T-helper 1 cell treated with Interleukin-12 subunit alpha and Interleukin-12 subunit beta and Interleukin-4 antibody, amounts not matched to agents 30 μg/mL and 1 μg/mL, for 36 hours (primary cell): ENCODE data around the gene ASPSCR1.

Experiments used
- H3K27ac Mint-ChIP-seq: one replicate; pipeline ENCODE4 v1.8.0; 2021; ENCODE audit warnings: mild to moderate bottlenecking, mixed read lengths
- H3K27me3 Mint-ChIP-seq: one replicate; pipeline ENCODE4 v1.8.0; 2021; ENCODE audit warnings: low read depth, mixed read lengths
- H3K36me3 Mint-ChIP-seq: one replicate; pipeline ENCODE4 v1.8.0; 2021; ENCODE audit warnings: low read depth, mixed read lengths
- H3K4me1 Mint-ChIP-seq: one replicate; pipeline ENCODE4 v1.8.0; 2021; ENCODE audit warnings: low read depth, mixed read lengths
- H3K4me3 Mint-ChIP-seq: one replicate; pipeline ENCODE4 v1.8.0; 2021; ENCODE audit warnings: mild to moderate bottlenecking, moderate library complexity, mixed read lengths
- H3K9me3 Mint-ChIP-seq: one replicate; pipeline ENCODE4 v1.8.0; 2021; ENCODE audit warnings: mixed read lengths

ASPSCR1 gene

DNA sequence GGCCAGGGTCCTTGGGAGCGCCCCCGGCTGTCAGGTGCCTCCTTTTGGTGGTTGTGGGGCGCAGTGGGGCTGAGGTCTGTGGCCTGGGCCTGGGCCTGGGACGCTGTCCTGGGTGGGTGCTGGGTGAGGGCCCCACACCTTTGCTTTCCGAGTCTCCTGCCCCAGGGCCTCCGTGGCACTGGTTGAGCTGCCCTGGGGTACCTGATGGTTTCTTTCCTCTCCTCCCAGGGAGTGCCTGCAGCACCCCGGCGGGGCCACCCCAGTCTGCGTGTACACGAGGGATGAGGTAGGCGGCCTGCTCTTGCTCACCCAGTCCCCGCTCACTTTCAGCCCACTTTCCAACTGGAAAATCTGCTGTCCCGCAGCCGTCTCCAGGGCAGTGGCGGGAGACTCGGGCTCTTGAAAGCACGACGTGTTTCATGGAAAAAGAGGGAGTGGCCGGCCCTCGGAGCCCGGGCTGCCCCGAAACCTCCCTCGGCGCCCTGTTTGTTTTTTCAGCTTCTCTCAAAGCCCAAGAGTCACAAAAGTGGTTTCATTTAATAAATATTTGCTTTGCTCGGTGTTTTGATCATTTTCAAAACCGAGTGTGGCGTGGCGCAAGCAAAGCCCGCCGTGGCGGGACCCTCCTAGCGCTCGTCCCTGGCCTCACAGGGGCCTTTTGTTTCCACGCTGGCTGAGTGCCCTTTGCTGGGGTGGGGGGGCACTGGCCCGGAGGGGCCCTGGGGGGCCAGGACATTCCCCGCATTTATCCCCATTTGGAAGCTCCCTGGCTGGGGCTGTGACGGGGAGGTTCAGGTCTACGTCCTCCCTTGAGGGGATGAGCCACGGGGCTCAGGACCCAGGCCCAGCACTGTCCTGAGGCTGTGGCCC lies 17.4 kb downstream of the ASPSCR1 start:
- no peak overlapping the region for H3K27ac Mint-ChIP-seq

DNA sequence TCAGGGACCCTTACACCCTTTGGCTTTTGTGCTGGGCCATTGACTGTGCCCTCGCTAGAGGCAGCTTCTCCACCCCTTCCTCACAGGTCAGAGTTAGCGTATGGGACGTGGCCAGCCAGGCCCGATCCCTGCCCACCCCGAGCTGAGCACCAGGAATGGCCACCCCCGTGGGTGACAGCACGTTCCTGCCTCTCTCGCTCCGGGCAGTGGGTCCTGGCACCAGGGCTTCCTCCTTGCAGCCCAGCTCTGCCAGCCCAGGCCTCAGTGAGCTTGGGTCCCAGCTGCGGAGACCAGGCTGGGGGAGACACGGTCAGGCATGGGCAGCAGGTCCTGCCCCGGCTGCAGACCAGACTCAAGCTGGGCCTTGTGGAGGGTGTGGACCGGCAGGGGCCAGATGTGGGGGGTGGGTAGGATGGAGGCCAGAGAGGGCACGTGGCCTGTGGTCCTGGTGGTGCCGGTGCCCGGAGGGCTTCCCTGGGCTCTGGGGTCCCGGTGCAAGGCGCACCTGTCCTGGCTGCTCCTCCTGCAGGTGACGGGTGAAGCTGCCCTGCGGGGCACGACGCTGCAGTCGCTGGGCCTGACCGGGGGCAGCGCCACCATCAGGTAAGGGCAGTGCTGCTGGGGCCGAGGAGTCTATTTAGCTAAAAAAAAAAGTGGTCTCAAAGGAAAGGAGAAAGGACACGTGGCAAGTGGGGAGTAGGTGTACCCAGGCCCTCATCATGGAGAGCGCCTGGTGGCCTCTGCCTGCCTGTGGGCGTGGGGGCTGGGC lies 18.2 kb downstream of the ASPSCR1 start:
- H3K27ac Mint-ChIP-seq: no peak overlapping the region
- H3K9me3 Mint-ChIP-seq: no peaks in the 10 kb centered on the region
- no peak overlapping the region for H3K4me3 Mint-ChIP-seq
- H3K4me1 Mint-ChIP-seq: no peaks in the 10 kb centered on the region
- H3K27me3 Mint-ChIP-seq: no peaks in the 10 kb centered on the region
- no peaks in the 10 kb centered on the region for H3K36me3 Mint-ChIP-seq

More for the DNA sequence above, 17.4 kb downstream of the ASPSCR1 start:
- Mint-ChIP-seq H3K27me3 (no peaks in the 10 kb centered on the region), H3K36me3 (no peaks in the 10 kb centered on the region), H3K4me3 (no peak overlapping the region), H3K9me3 (no peaks in the 10 kb centered on the region), H3K4me1 (no peaks in the 10 kb centered on the region)

DNA sequence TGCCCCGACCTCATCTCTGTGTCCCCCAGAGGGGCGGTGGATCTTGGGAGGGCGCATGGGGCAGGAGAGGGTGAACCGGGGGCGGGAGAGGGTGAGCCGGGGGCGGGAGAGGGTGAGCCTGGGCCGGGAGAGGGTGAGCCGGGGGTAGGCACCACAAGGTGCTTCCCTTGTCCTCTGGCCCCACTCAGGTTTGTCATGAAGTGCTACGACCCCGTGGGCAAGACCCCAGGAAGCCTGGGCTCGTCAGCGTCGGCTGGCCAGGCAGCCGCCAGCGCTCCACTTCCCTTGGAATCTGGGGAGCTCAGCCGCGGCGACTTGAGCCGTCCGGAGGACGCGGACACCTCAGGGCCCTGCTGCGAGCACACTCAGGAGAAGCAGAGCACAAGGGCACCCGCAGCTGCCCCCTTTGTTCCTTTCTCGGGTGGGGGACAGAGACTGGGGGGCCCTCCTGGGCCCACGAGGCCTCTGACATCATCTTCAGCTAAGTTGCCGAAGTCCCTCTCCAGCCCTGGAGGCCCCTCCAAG lies 18.9 kb downstream of the ASPSCR1 start:
- no peaks in the 10 kb centered on the region for H3K36me3 Mint-ChIP-seq
- H3K27ac Mint-ChIP-seq: no peak overlapping the region
- no peak overlapping the region for H3K4me3 Mint-ChIP-seq
- no peaks in the 10 kb centered on the region for H3K27me3 Mint-ChIP-seq
- no peaks in the 10 kb centered on the region for H3K4me1 Mint-ChIP-seq
- H3K9me3 Mint-ChIP-seq: no peaks in the 10 kb centered on the region

DNA sequence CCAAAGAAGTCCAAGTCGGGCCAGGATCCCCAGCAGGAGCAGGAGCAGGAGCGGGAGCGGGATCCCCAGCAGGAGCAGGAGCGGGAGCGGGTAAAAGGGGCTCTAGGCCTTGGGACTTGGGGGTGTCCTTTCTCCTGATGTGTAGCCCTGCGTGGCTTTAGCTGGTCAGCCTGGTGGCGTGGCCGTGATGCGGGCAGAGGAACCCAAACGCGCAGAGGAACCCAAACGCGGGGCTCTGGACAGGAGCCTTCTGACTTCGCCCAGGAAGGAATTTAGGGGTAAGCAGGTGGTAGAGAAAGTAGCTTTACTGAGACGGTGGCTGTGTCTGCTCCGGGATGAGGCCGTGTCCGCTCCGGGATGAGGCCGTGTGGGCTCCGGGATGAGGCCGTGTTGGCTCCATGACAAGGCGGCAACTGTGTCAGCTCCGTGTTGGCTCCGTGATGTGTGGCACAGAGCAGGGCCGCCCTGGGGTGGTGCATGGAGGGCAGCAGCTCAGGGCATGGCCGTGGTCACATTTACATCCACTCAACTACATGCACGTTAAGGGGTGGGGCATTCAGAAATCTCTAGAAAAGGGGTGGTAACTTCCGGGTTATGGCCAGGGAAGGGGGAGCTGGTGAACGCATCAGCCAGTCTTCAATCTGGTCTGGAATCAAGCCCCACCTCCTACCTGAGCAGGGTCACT lies 19.5 kb downstream of the ASPSCR1 start:
- H3K4me1 Mint-ChIP-seq: no peaks in the 10 kb centered on the region
- H3K9me3 Mint-ChIP-seq: no peaks in the 10 kb centered on the region
- H3K4me3 Mint-ChIP-seq: no peak overlapping the region
- no peaks in the 10 kb centered on the region for H3K27me3 Mint-ChIP-seq
- H3K36me3 Mint-ChIP-seq: no peaks in the 10 kb centered on the region
- no peak overlapping the region for H3K27ac Mint-ChIP-seq

DNA sequence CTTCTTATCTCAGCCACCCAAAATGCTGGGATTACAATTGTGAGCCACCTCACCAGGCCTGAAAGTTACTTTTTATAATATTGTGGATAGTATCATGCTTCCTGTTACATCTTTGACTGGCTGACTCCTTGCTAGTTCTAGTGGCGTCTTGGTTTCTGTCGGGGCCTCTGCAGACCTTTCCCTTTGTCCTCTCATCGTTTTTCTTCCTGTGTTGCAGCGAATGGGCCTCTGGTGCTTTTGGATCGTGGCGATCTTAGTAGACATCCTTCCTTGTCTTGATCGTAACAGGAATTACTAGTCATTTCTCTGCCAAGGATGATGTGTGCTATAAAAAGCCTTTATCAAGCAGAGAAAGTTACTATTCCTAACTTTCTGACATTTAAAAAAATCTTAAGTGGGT lies 20.8 kb downstream of the ASPSCR1 start:
- Mint-ChIP-seq H3K36me3 (no peaks in the 10 kb centered on the region), H3K9me3 (no peaks in the 10 kb centered on the region), H3K4me3 (no peak overlapping the region), H3K27ac (no peak overlapping the region), H3K4me1 (no peaks in the 10 kb centered on the region), H3K27me3 (no peaks in the 10 kb centered on the region)

DNA sequence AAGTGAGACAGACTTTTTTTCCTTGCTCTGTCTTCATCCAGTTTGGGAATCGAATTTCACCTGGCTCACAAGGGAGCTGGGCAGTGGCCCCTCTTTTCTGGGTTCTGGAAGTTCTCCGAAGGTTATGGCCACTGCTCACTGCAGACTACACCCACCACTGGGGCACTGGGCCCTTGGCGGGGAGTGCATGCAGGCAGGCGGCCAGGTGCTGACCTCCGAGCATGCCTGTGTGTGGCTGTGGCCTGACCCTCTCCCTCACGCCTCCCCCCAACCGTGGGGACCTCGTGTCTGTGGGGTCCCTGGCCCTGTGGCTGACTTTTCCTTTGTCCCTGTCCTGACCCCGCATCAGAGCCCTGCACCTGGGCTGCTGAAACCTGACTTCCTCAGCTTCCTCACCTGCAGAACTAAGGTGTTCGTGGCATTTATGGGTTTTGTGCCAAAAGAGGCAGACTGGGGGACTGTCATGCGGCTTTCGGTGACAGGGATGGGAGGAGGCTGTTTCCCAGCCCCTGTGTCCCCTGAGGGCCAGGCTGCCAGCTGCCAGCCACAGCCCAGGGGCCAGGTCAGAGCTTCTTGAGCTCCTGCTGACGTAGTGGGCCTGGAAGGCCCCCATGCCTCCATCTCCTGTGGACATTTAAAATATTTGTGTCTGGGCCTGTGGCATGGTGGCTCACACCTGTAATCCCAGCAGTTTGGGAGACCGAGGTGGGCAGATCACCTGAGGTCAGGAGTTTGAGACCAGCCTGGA lies 21.4 kb downstream of the ASPSCR1 start:
- Mint-ChIP-seq H3K9me3 (no peaks in the 10 kb centered on the region), H3K27me3 (no peaks in the 10 kb centered on the region), H3K4me3 (no peak overlapping the region), H3K4me1 (no peaks in the 10 kb centered on the region), H3K36me3 (no peaks in the 10 kb centered on the region), H3K27ac (no peak overlapping the region)

DNA sequence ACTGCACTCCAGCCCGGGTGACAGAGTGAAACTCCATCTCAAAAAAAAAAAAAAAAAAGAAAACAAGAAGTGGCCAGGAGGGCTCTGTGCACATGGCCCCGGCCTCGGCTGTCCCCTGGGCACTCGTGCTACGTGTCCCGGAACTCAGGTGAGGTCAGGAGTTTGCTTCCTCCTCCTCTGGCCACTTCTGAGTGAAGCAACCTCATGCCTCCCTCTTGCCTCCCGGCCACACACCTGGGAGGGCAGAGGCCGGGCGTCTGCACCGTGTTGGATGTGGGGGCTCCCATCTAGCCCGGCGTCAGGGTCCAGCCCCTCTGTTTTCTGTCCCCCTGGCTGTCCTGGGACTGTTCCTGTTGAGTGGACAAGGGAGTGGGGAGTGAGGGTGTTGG lies 22.2 kb downstream of the ASPSCR1 start:
- Mint-ChIP-seq H3K27ac (no peak overlapping the region), H3K9me3 (no peaks in the 10 kb centered on the region), H3K4me3 (no peak overlapping the region), H3K4me1 (no peaks in the 10 kb centered on the region), H3K36me3 (no peaks in the 10 kb centered on the region), H3K27me3 (no peaks in the 10 kb centered on the region)

DNA sequence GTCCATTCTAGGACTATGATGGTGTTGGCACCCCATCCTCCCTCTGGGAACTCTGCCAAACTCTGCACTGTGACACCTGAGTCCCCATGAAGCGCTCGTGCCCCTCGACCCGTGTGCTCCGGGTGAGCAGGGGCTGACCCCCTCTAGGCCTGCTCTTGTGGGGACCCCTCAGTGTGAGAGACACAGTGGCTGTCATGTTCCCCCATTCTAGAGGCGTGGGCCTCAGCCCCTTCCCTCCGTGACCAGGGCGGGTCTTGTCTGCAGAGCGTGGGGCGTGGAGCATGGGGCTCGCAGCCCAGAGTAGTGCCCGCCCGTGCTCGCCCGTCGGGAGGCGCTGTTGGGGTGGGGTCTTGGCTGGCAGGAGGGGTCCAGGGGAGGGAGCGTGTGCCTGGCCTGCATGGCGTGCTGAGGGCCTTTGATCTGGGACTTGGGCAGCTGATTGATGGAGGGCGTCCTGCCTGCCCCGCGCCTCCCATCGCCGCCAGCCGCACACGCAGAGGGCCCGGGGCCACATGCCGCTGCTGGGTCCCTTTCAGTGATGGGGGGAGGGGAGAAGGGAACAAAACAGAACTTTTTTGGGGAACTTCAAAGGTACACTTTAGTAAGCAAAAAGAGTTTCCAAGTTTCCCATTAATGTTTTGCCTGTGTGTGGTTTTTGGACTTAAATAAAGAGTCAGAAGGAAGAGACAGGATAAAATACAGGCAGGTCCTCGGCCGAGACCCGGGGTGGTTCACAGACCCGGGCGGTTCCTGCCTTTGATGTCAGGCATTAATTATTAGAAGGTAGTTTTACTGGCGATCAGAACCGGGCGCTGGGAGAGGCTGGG lies 22.8 kb downstream of the ASPSCR1 start:
- no peaks in the 10 kb centered on the region for H3K9me3 Mint-ChIP-seq
- H3K4me3 Mint-ChIP-seq: no peak overlapping the region
- H3K27ac Mint-ChIP-seq: no peak overlapping the region
- no peaks in the 10 kb centered on the region for H3K4me1 Mint-ChIP-seq
- no peaks in the 10 kb centered on the region for H3K27me3 Mint-ChIP-seq
- H3K36me3 Mint-ChIP-seq: no peaks in the 10 kb centered on the region

DNA sequence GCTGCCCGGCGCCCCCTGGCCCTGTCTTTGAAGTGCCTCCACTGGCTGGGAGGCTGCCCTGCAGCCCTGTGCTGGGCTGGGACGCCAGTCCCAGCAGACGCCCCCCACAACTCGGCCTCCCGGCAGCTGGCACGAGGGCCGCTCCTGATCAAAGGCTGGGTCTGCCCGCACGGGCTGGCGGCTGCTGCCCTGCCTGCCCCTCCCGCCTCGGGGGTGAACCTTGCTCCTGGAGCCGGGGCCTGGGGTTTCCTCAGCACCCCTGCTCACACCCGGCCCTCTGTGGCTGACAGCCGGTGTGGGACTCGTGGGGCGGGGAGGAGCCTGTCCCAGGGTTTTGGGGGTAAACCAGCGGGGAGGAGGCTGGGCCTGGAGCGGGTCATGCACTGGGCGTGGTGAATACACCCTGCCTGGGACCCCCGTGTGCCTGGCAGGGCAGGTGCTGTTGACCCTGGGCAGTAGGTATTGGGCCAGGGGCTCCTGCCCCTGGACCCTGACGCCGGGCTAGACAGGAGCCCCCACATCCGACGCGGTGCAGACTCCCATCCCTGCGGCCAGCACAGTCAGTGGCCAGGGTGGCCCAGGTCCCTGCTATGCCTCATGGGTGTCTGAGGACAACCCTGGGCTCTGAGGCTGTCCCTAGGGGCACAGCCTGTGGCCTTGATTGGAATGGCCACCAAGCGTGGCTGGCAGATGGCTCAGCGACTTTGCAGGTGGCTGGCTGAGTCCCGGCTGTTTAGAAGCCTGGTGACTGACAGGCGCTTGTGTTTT lies 23.6 kb downstream of the ASPSCR1 start:
- no peaks in the 10 kb centered on the region for H3K36me3 Mint-ChIP-seq
- no peaks in the 10 kb centered on the region for H3K27me3 Mint-ChIP-seq
- H3K9me3 Mint-ChIP-seq: no peaks in the 10 kb centered on the region
- no peak overlapping the region for H3K27ac Mint-ChIP-seq
- no peaks in the 10 kb centered on the region for H3K4me1 Mint-ChIP-seq
- no peak overlapping the region for H3K4me3 Mint-ChIP-seq

DNA sequence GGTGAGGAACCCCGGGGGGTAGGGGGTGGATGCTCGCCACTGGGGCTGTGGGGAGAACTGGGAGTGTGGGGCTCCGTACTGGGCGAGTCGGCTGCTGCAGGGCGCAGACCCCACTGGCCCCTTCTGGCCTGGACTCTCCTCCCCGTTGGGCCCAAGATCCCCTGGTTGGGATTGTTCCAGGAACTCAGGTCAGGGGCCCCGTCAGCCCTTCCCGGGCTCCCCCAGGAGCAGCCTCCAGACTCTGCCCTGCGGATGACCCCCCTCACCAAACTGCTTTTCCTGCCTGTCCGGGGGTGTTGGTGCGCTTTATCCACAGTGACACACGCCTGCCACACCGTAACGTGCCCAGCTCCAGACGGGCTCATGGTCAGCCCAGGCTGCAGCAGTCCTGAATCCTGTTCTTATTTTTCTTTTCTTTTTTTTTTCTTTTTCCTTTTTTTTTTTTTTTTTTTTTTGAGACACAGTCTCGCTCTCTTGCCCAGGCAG lies 24.2 kb downstream of the ASPSCR1 start:
- H3K4me1 Mint-ChIP-seq: no peaks in the 10 kb centered on the region
- no peak overlapping the region for H3K27ac Mint-ChIP-seq
- H3K9me3 Mint-ChIP-seq: no peaks in the 10 kb centered on the region
- no peaks in the 10 kb centered on the region for H3K36me3 Mint-ChIP-seq
- H3K4me3 Mint-ChIP-seq: no peak overlapping the region
- no peaks in the 10 kb centered on the region for H3K27me3 Mint-ChIP-seq

DNA sequence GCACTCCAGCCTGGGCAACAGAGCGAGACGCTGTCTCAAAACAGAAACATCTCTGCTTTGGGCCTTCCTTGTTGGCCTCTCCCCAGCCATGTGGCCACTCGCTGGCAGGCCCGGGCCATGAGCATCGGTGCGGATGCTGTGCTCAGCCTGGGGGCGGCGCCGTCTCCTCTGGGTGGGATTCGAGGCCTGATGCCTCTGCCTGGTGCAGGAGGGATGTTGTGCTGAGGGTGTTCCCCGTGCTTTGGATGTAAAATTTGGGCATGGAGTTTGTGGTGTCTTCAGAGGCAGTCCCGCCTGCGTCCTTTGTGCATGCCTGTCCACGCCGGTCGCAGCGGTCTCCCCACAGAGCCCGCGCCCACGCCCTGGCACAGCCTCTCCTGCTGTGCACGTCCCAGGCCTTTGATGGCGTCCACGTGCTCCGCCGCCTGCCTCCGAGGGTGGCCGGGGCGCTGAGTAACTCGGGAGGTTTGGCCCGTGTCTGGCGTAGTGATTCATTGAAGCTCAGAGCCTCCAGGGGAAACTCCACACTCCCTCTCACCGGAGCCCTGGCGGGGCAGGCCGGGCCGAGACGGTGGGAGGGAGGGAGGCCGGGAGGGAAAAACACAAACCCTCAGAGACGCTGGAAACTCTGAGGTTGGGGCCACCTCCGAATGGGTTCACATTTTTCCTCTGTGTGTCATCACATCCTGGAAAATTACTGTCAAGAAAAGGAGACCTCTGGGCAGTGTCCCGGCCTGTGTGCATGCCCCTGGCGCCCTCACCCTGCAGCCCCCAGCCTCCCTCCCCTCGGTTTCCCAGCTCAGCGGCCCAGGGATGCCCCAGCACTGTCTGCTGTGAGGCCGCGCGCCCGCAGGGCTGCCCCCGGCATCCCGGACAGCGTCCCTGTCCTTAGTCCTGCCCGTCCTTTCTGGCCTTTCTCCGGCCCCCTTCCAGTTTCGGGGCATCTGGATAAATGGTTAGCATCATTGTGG lies 26.3 kb downstream of the ASPSCR1 start:
- Mint-ChIP-seq H3K9me3 (no peaks in the 10 kb centered on the region), H3K36me3 (no peaks in the 10 kb centered on the region), H3K4me3 (no peak overlapping the region), H3K4me1 (no peaks in the 10 kb centered on the region), H3K27ac (no peak overlapping the region), H3K27me3 (no peaks in the 10 kb centered on the region)
